Epithelial cell of prostate (primary cell): ENCODE results near the gene SH3PXD2A.
A peak's percentile ranks its signal among the peaks of the same experiment; 100 is the strongest.

Experiments used
- DNase-seq: peaks from one replicate; pipeline ENCODE4 v3.0.0-alpha.2; 2011; ENCODE audit warnings: low read depth, low spot score
- H3K27ac ChIP-seq: fragments of 450-650 bp; 2 replicates; pipeline ENCODE4 v1.5.1; 2017; ENCODE audit warnings: mild to moderate bottlenecking

SH3PXD2A gene

GRCh38 chr10:103837370-103838069, 17.9 kb downstream of the SH3PXD2A start:
- no peak for DNase-seq
- peak overlapping the region; percentile 19 for H3K27ac ChIP-seq

- DNase-seq: no peak
- H3K27ac ChIP-seq: peak overlapping the region; percentile 19
Observed at GRCh38 chr10:103836861-103837260, 18.5 kb downstream of the SH3PXD2A start.

GRCh38 chr10:103836273-103836672, 19.1 kb downstream of the SH3PXD2A start:
- peak overlapping the region; percentile 19 for H3K27ac ChIP-seq
- no peak for DNase-seq

- no peak for DNase-seq
- H3K27ac ChIP-seq: peak overlapping the region; percentile 19
Observed at GRCh38 chr10:103835096-103836050, 20.0 kb downstream of the SH3PXD2A start.

GRCh38 chr10:103834436-103835095, 20.8 kb downstream of the SH3PXD2A start:
- H3K27ac ChIP-seq: peak overlapping the region; percentile 19
- no peak for DNase-seq

GRCh38 chr10:103833731-103834365, 21.5 kb downstream of the SH3PXD2A start:
- DNase-seq: no peak
- H3K27ac ChIP-seq: peak overlapping the region; percentile 11

- no peak overlapping the region for H3K27ac ChIP-seq
Observed at GRCh38 chr10:103832806-103833205, 22.6 kb downstream of the SH3PXD2A start.

GRCh38 chr10:103829838-103830465, 25.4 kb downstream of the SH3PXD2A start:
- peak overlapping the region; percentile 78 for H3K27ac ChIP-seq
- no peak for DNase-seq

More at GRCh38 chr10:103832806-103833205, 22.6 kb downstream of the SH3PXD2A start:
- DNase-seq: no peak

- peak overlapping the region; percentile 78 for H3K27ac ChIP-seq
- DNase-seq: no peak
Observed at GRCh38 chr10:103829278-103829677, 26.1 kb downstream of the SH3PXD2A start.

GRCh38 chr10:103828587-103829197, 26.7 kb downstream of the SH3PXD2A start:
- peak overlapping the region; percentile 78 for H3K27ac ChIP-seq
- DNase-seq: no peak

GRCh38 chr10:103828107-103828506, 27.3 kb downstream of the SH3PXD2A start:
- DNase-seq: peak; percentile 78

GRCh38 chr10:103826885-103827284, 28.5 kb downstream of the SH3PXD2A start:
- H3K27ac ChIP-seq: peak overlapping the region; percentile 78
- no peak for DNase-seq

More at GRCh38 chr10:103828107-103828506, 27.3 kb downstream of the SH3PXD2A start:
- H3K27ac ChIP-seq: peak overlapping the region; percentile 78

- H3K27ac ChIP-seq: peak overlapping the region; percentile 62
- no peak for DNase-seq
Observed at GRCh38 chr10:103824281-103824680, 31.1 kb downstream of the SH3PXD2A start.

- DNase-seq: no peak
Observed at GRCh38 chr10:103823706-103824272, 31.6 kb downstream of the SH3PXD2A start.

GRCh38 chr10:103822800-103823199, 32.6 kb downstream of the SH3PXD2A start:
- no peak for DNase-seq

More at GRCh38 chr10:103823706-103824272, 31.6 kb downstream of the SH3PXD2A start:
- peak overlapping the region; percentile 62 for H3K27ac ChIP-seq

GRCh38 chr10:103822107-103822716, 33.2 kb downstream of the SH3PXD2A start:
- DNase-seq: no peak
- no peak overlapping the region for H3K27ac ChIP-seq

More at GRCh38 chr10:103822800-103823199, 32.6 kb downstream of the SH3PXD2A start:
- no peak overlapping the region for H3K27ac ChIP-seq

GRCh38 chr10:103820101-103821062, 35.0 kb downstream of the SH3PXD2A start:
- peak overlapping the region; percentile 8 for H3K27ac ChIP-seq
- DNase-seq: no peak
